Stimulated activated CD8-positive, alpha-beta memory T cell treated with anti-CD3 and anti-CD28 coated beads, Interleukin-4, amount 100 ng/mL, for 48 hours (primary cell): ENCODE data around the gene API5.

Experiments used
- DNase-seq: peaks from one replicate; pipeline ENCODE4 v3.0.0-alpha.2; 2020

Gene API5

GRCh38 chr11:43360361-43361032 is 48.7 kb downstream of the API5 start:
- no peak for DNase-seq

- no peak for DNase-seq
These were observed 54.9 kb downstream of the API5 start for GRCh38 chr11:43366677-43367076.

- DNase-seq = no peak
These were observed 55.8 kb downstream of the API5 start for GRCh38 chr11:43367382-43368178.

GRCh38 chr11:43376065-43376464 is 64.3 kb downstream of the API5 start:
- DNase-seq = no peak

GRCh38 chr11:43376594-43376993 is 64.8 kb downstream of the API5 start:
- no peak for DNase-seq

GRCh38 chr11:43377389-43377788 is 65.6 kb downstream of the API5 start:
- no peak for DNase-seq

GRCh38 chr11:43378897-43379296 is 67.1 kb downstream of the API5 start:
- no peak for DNase-seq

- DNase-seq = no peak
These were observed 70.0 kb downstream of the API5 start for GRCh38 chr11:43381802-43382201.

GRCh38 chr11:43382614-43383013 is 70.8 kb downstream of the API5 start:
- no peak for DNase-seq

- no peak for DNase-seq
These were observed 72.6 kb downstream of the API5 start for GRCh38 chr11:43384393-43384792.

GRCh38 chr11:43392713-43393112 is 80.9 kb downstream of the API5 start:
- DNase-seq = no peak

- no peak for DNase-seq
These were observed 82.1 kb downstream of the API5 start for GRCh38 chr11:43393765-43394355.
